ENCODE measurements around the gene ADGRG6. TPM values are rescaled to one million over a fixed set of nuclear protein-coding genes. Genes with fewer than 3 reads are reported as not detected.

Gene ADGRG6
- total and polyA plus RNA-seq, 2 donors (not counting 3 experiments of a cell fraction or from before 2014, with no cell fraction given): 99.3 to 166 TPM

GRCh38 chr6:142408409-142408808 is 106.6 kb downstream of the ADGRG6 start:
- no peak for TF ChIP-seq POLR2AphosphoS5 (IDR thresholded peaks at IDR 0.05; ENCODE audit: insufficient read depth, low read depth, low read length)
- TF ChIP-seq EZH2 (IDR thresholded peaks at IDR 0.05; ENCODE audit: borderline replicate concordance, low read depth, low read length, severe bottlenecking): no peak
- TF ChIP-seq POLR2A (IDR thresholded peaks at IDR 0.05; ENCODE audit: low read depth, low read length): peak; percentile 34
- TF ChIP-seq, protein P1, sequence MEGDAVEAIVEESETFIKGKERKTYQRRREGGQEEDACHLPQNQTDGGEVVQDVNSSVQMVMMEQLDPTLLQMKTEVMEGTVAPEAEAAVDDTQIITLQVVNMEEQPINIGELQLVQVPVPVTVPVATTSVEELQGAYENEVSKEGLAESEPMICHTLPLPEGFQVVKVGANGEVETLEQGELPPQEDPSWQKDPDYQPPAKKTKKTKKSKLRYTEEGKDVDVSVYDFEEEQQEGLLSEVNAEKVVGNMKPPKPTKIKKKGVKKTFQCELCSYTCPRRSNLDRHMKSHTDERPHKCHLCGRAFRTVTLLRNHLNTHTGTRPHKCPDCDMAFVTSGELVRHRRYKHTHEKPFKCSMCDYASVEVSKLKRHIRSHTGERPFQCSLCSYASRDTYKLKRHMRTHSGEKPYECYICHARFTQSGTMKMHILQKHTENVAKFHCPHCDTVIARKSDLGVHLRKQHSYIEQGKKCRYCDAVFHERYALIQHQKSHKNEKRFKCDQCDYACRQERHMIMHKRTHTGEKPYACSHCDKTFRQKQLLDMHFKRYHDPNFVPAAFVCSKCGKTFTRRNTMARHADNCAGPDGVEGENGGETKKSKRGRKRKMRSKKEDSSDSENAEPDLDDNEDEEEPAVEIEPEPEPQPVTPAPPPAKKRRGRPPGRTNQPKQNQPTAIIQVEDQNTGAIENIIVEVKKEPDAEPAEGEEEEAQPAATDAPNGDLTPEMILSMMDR (IDR thresholded peaks at IDR 0.05; ENCODE audit: extremely low read depth in 1 of 2, insufficient read depth in 1 of 2, low read depth in 1 of 2, low read length in 2 of 2): peak; percentile 5 to 14
- TF ChIP-seq GATA2 (IDR thresholded peaks at IDR 0.05; ENCODE audit: insufficient read depth, insufficient read length, low read depth, low read length): no peak
- no peaks in the 10 kb centered on the region for H3K9me3 ChIP-seq (replicated peaks; ENCODE audit: control insufficient read depth, insufficient read depth, low read length)
- FAIRE-seq (no peak), DNase-seq (ENCODE audit: low read depth, low spot score) (peak; percentile 50)
- ChIA-PET CTCF (no interaction called here), POLR2A (interaction anchor here (1.2 kb wide), 1 partner anchor 33 kb away, joined by 3 read pairs; no protein-coding TSS in a partner anchor)
- dilution Hi-C loops (cut with MboI; ENCODE audit: extremely low pct_ligation_motif_present, low sequenced_read_pairs) (no loop called here), intact Hi-C loops (cut with micrococcal nuclease) (loop anchor here (10.0 kb wide), 1 partner anchor 536 kb away; the partner anchor contains the start of gene HIVEP2)
- peak overlapping the region; percentile 97 for H3K27ac ChIP-seq (ENCODE audit: insufficient read depth, low read depth, low read length)
- peaks cover 2 to 5% of the 10 kb centered on the region in 2 experiments for H3K36me3 ChIP-seq (ENCODE audit: control insufficient read depth in 2 of 2, extremely low read depth in 1 of 2, insufficient read depth in 2 of 2, low read length in 2 of 2)
- peak overlapping the region; percentile 92 for H3K9ac ChIP-seq (replicated peaks; ENCODE audit: extremely low read depth, insufficient read depth, low read length)
- H3K4me1 ChIP-seq (ENCODE audit: control insufficient read depth, extremely low read depth, insufficient read depth, low read length): peaks cover 87% of the 10 kb centered on the region
- no peaks in the 10 kb centered on the region for H3K27me3 ChIP-seq (ENCODE audit: control insufficient read depth in 2 of 2, insufficient read depth in 2 of 2, low read length in 2 of 2)
- no peaks in the 10 kb centered on the region for H4K20me1 ChIP-seq (replicated peaks; ENCODE audit: control insufficient read depth, extremely low read depth, insufficient read depth, low read length)
- no TSS peak for BruUV-seq (replicated peaks)
- H2AFZ ChIP-seq (ENCODE audit: low read depth, low read length): no peak overlapping the region
- H3K4me3 ChIP-seq (replicated peaks in 1 of 3; ENCODE audit: insufficient read depth in 1 of 3, low read depth in 1 of 3, low read length in 3 of 3): peak overlapping the region in 1 of 3 experiments; percentile 23
- peaks cover 2% of the 10 kb centered on the region for H3K79me2 ChIP-seq (ENCODE audit: control insufficient read depth, insufficient read depth, low read length)
- H3K9me1 ChIP-seq (replicated peaks; ENCODE audit: control insufficient read depth, extremely low read depth, insufficient read depth, low read length): no peaks in the 10 kb centered on the region
- peak overlapping the region; percentile 85 for H3K4me2 ChIP-seq (ENCODE audit: insufficient read depth, low read length)

DNA sequence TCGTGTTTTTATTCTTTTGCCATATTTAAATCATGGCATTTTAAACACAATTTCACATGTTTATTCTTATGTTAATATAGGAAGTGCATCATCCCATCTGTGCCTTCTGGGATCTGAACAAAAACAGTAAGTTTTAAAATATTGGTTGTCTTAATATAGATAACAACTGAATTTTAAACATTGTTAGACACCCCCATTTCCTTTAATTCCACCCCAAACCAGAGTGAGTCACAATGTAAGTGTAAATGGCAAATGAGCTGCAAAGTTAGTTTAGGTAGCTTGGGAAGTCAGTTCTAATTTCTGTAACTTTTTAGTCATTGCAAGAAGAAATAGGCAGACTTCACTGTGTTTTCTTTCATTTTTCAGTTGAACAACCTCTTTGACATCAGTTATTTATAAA is 108.0 kb downstream of the ADGRG6 start:
- dilution Hi-C loops (cut with MboI; ENCODE audit: extremely low pct_ligation_motif_present, low sequenced_read_pairs): no loop called here
- POLR2A ChIA-PET: no interaction called here
- Histone ChIP-seq H3K27me3 (ENCODE audit: control insufficient read depth in 2 of 2, insufficient read depth in 2 of 2, low read length in 2 of 2) (no peaks in the 10 kb centered on the region), H4K20me1 (replicated peaks; ENCODE audit: control insufficient read depth, extremely low read depth, insufficient read depth, low read length) (no peaks in the 10 kb centered on the region), H3K79me2 (ENCODE audit: control insufficient read depth, insufficient read depth, low read length) (peaks cover 2% of the 10 kb centered on the region), H3K9ac (replicated peaks; ENCODE audit: extremely low read depth, insufficient read depth, low read length) (peak overlapping the region; percentile 48), H3K36me3 (ENCODE audit: control insufficient read depth in 2 of 2, extremely low read depth in 1 of 2, insufficient read depth in 2 of 2, low read length in 2 of 2) (peaks cover 4 to 5% of the 10 kb centered on the region in 2 experiments), H3K27ac (ENCODE audit: insufficient read depth, low read depth, low read length) (peak overlapping the region; percentile 97), H3K9me3 (replicated peaks; ENCODE audit: control insufficient read depth, insufficient read depth, low read length) (no peaks in the 10 kb centered on the region), H2AFZ (ENCODE audit: low read depth, low read length) (no peak overlapping the region), H3K9me1 (replicated peaks; ENCODE audit: control insufficient read depth, extremely low read depth, insufficient read depth, low read length) (no peaks in the 10 kb centered on the region), H3K4me3 (replicated peaks in 1 of 3; ENCODE audit: insufficient read depth in 1 of 3, low read depth in 1 of 3, low read length in 3 of 3) (peak overlapping the region in 1 of 3 experiments; percentile 11), H3K4me1 (ENCODE audit: control insufficient read depth, extremely low read depth, insufficient read depth, low read length) (peaks cover 98% of the 10 kb centered on the region), H3K4me2 (ENCODE audit: insufficient read depth, low read length) (peak overlapping the region; percentile 85)
- intact Hi-C loops (cut with micrococcal nuclease): loop anchor here (10.0 kb wide), 2 partner anchors 435 to 535 kb away; partner anchors contain the start of gene HIVEP2
- CTCF ChIA-PET: interaction anchor here (0.8 to 1.5 kb wide), 4 partner anchors 12 to 102 kb away, joined by 3 to 5 read pairs (median 4); no protein-coding TSS in a partner anchor
- TF ChIP-seq, protein P1 (IDR thresholded peaks at IDR 0.05; ENCODE audit: extremely low read depth in 1 of 2, insufficient read depth in 1 of 2, low read depth in 1 of 2, low read length in 2 of 2): no peak
- TF ChIP-seq POLR2AphosphoS5 (IDR thresholded peaks at IDR 0.05; ENCODE audit: insufficient read depth, low read depth, low read length) (peak; percentile 20), POLR2A (IDR thresholded peaks at IDR 0.05; ENCODE audit: low read depth, low read length) (no peak), FOS (IDR thresholded peaks at IDR 0.05; ENCODE audit: borderline replicate concordance, insufficient read depth, low read length) (peak; percentile 74), MYC (IDR thresholded peaks at IDR 0.05; ENCODE audit: low read depth, low read length) (no peak), EZH2 (IDR thresholded peaks at IDR 0.05; ENCODE audit: borderline replicate concordance, low read depth, low read length, severe bottlenecking) (no peak), GATA2 (IDR thresholded peaks at IDR 0.05; ENCODE audit: insufficient read depth, insufficient read length, low read depth, low read length) (peak; percentile 57), MAX (IDR thresholded peaks at IDR 0.05; ENCODE audit: insufficient read depth, insufficient read length) (no peak), JUN (IDR thresholded peaks at IDR 0.05; ENCODE audit: borderline replicate concordance, insufficient read depth, insufficient read length, low read depth) (no peak)
- DNase-seq (ENCODE audit: low read depth, low spot score) (peak; percentile 69), FAIRE-seq (peak; percentile 18)
- BruUV-seq (replicated peaks): no TSS peak

All from endothelial cell of umbilical vein (primary cell).